ENCODE measurements around the gene CCDC57. TPM values are rescaled to one million over a fixed set of nuclear protein-coding genes. Genes with fewer than 3 reads are reported as not detected.

Gene CCDC57
- total and polyA plus RNA-seq, 9 of the 15 experiments (the other 6 are each of a cell fraction or from before 2014, with no cell fraction given): 0.83 to 36.2 (median 13.6) TPM

DNA sequence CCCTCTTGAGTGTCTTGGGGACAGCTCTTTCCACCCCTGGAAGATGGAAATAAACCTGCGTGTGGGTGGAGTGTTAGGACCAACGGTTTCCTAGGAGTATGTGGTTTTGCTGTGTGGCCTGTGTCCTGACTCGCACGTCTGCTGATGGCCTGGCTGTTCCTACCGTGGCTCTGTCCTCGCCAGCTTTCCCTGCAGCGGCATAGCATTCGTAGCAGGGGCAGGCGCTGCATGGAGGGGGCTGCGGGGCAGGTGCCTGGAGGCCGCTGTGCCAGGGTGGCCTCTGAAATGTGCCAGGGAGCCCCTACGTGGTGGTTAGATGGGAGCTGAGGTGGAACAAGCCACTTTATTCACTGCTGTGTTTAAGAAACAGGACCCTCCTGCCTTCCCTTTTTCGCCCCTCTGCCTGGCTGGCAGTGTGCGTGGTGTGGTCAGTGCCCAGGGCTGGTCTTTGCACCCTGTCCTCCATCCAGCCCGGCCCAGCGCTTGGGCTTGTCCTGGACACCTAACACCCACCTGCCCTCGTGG, 26.8 kb upstream of the CCDC57 start:
- CTCF ChIA-PET (ENCODE audit: low intra/inter-chr PET ratio): interaction anchor here (1.1 kb wide), 1 partner anchor 82 kb away, joined by 3 read pairs; no protein-coding TSS in a partner anchor
- H4K20me1 ChIP-seq (replicated peaks; ENCODE audit: control insufficient read depth, insufficient read depth, low read length): 0 out of 2 replicates have a peak, but pooled peaks cover 2% of the 10 kb centered on the region
- no peak for TF ChIP-seq ZNF586 (CRISPR knock-in tag; conservative IDR thresholded peaks at IDR 0.05)
- peak; percentile 36; the same call in 1 of the 2 replicates for TF ChIP-seq EGR1 (conservative IDR thresholded peaks at IDR 0.05)
- no peak for TF ChIP-seq ZNF282 (CRISPR knock-in tag; IDR thresholded peaks at IDR 0.05)
- no peak for TF ChIP-seq MYNN (IDR thresholded peaks at IDR 0.05)
- no peak for TF ChIP-seq MYNN (CRISPR knock-in tag; IDR thresholded peaks at IDR 0.05)
- TF ChIP-seq, protein P1, sequence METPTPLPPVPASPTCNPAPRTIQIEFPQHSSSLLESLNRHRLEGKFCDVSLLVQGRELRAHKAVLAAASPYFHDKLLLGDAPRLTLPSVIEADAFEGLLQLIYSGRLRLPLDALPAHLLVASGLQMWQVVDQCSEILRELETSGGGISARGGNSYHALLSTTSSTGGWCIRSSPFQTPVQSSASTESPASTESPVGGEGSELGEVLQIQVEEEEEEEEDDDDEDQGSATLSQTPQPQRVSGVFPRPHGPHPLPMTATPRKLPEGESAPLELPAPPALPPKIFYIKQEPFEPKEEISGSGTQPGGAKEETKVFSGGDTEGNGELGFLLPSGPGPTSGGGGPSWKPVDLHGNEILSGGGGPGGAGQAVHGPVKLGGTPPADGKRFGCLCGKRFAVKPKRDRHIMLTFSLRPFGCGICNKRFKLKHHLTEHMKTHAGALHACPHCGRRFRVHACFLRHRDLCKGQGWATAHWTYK (CRISPR knock-in tag; IDR thresholded peaks at IDR 0.05): peak; percentile 82; the same call in 1 of the 2 replicates
- no peak for TF ChIP-seq TRIM28 (IDR thresholded peaks at IDR 0.05)
- no peak for TF ChIP-seq ZNF436 (CRISPR knock-in tag; IDR thresholded peaks at IDR 0.05)
- TF ChIP-seq ZNF766 (CRISPR knock-in tag; conservative IDR thresholded peaks at IDR 0.05): 0 out of 2 replicates have a peak, but pooled peaks have one; percentile 4
- FAIRE-seq (no peak), ATAC-seq (no peak), DNase-seq (ENCODE audit: extremely low read depth in 1 of 4, low spot score in 3 of 4) (peak in 1 of 4 experiments; percentile 41)
- WGBS (ENCODE audit: insufficient coverage, low coverage, missing lambda C conversion rate): 70% methylated on average over 16 of the region's 17 CpGs
- H3K4me3 ChIP-seq: no peak overlapping the region
- H3K27me3 ChIP-seq (ENCODE audit: control insufficient read depth in 2 of 2, insufficient read depth in 2 of 2, low read length in 2 of 2): no peaks in the 10 kb centered on the region
- no peaks in the 10 kb centered on the region for H3K9me3 ChIP-seq (replicated peaks; ENCODE audit: control insufficient read depth, insufficient read depth, low read depth, low read length)
- intact Hi-C loops (cut with micrococcal nuclease): loop anchor here (2.0 to 5.0 kb wide), 3 partner anchors 81 to 175 kb away; no protein-coding TSS in a partner anchor
- H3K9ac ChIP-seq (ENCODE audit: insufficient read depth in 1 of 2, low read depth in 2 of 2, low read length in 2 of 2): peak overlapping the region; percentile 58 to 90; a peak in 3 of 4 replicates
- H3K27ac ChIP-seq (ENCODE audit: extremely low read depth, low read depth, low read length): peak overlapping the region; percentile 73; the same call in 2 of the 3 replicates
- peaks cover 62 to 95% of the 10 kb centered on the region in 2 experiments for H3K4me1 ChIP-seq (replicated peaks in 1 of 2; ENCODE audit: control insufficient read depth in 2 of 2, insufficient read depth in 2 of 2, low read length in 2 of 2)
- H3K4me2 ChIP-seq (ENCODE audit: insufficient read depth, low read length): peak overlapping the region; percentile 83
- POLR2A ChIA-PET: interaction anchor here (0.7 to 1.4 kb wide), 4 partner anchors 18 to 98 kb away, joined by 3 to 5 read pairs (median 4); no protein-coding TSS in a partner anchor
- peaks cover 45% of the 10 kb centered on the region for H3K79me2 ChIP-seq (ENCODE audit: control insufficient read depth, insufficient read depth, low read length)
- BruUV-seq (replicated peaks): no TSS peak
- in situ Hi-C loops (cut with MboI): no loop called here
- no peaks in the 10 kb centered on the region for H3K9me1 ChIP-seq (ENCODE audit: control insufficient read depth, insufficient read depth, low read length)
- no peak overlapping the region for H2AFZ ChIP-seq (ENCODE audit: low read depth, low read length)
- peaks cover 34% of the 10 kb centered on the region for H3K36me3 ChIP-seq (ENCODE audit: control insufficient read depth, insufficient read depth, low read length)
